WERI-Rb-1 (cell line): ENCODE data around the gene LRGUK.

Source experiments
- DNase-seq: peaks from one replicate; pipeline ENCODE4 v3.0.0-alpha.2; 2020
- H3K27ac ChIP-seq: fragments of 250-450 bp; sonication (Bioruptor Pico); 2 replicates; pipeline ENCODE4 v1.5.1; 2020; ENCODE audit warnings: mild to moderate bottlenecking, moderate library complexity
- H3K27me3 ChIP-seq: fragments of 250-450 bp; sonication (Bioruptor Pico); 2 replicates; pipeline ENCODE4 v1.5.1; 2021; ENCODE audit warnings: mild to moderate bottlenecking, low read depth, moderate library complexity; ENCODE audit not compliant: insufficient read depth, severe bottlenecking
- H3K36me3 ChIP-seq: fragments of 250-450 bp; sonication (Bioruptor Pico); 2 replicates; pipeline ENCODE4 v1.5.1; 2020; ENCODE audit warnings: mild to moderate bottlenecking, moderate library complexity
- H3K4me3 ChIP-seq: 2 replicates; pipeline ENCODE4 v1.5.1; 2011; ENCODE audit warnings: low read depth, mild to moderate bottlenecking, control low read depth, low read length
- H3K9me3 ChIP-seq: fragments of 250-450 bp; sonication (Bioruptor Pico); 2 replicates; pipeline ENCODE4 v1.5.1; 2021; ENCODE audit warnings: mild to moderate bottlenecking, moderate library complexity; ENCODE audit not compliant: severe bottlenecking
- TF ChIP-seq, protein P1 (sequence below): IDR thresholded peaks from 2 replicates; pipeline ENCODE4 v1.5.1; 2011; ENCODE audit warnings: low read depth, mild to moderate bottlenecking, control low read depth, inconsistent platforms, low read length

LRGUK gene

DNA sequence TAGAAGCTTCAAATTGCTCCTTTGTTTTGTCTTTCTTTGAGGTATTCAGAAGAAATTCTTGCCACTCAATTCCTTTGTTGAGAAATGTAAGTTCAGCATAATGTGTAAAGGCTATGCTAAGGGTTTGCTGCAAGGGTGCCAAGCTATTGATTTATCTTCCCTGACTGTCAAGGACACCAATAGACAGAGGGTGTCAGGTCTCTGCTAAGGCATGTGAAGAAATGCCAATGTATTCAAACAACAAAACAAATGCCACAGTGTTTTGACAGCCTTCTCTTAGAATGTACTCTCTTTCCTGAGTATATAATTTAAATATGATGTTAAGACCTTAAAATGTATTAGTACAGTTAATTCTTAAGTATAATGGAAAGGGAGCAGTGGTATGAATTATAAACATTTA is 62.4 kb downstream of the LRGUK start:
- Histone ChIP-seq H3K27me3 (no peaks in the 10 kb centered on the region), H3K9me3 (no peaks in the 10 kb centered on the region), H3K27ac (no peak overlapping the region), H3K36me3 (no peaks in the 10 kb centered on the region), H3K4me3 (no peak overlapping the region)
- TF ChIP-seq, protein P1, sequence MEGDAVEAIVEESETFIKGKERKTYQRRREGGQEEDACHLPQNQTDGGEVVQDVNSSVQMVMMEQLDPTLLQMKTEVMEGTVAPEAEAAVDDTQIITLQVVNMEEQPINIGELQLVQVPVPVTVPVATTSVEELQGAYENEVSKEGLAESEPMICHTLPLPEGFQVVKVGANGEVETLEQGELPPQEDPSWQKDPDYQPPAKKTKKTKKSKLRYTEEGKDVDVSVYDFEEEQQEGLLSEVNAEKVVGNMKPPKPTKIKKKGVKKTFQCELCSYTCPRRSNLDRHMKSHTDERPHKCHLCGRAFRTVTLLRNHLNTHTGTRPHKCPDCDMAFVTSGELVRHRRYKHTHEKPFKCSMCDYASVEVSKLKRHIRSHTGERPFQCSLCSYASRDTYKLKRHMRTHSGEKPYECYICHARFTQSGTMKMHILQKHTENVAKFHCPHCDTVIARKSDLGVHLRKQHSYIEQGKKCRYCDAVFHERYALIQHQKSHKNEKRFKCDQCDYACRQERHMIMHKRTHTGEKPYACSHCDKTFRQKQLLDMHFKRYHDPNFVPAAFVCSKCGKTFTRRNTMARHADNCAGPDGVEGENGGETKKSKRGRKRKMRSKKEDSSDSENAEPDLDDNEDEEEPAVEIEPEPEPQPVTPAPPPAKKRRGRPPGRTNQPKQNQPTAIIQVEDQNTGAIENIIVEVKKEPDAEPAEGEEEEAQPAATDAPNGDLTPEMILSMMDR, result no peak
- no peak for DNase-seq

DNA sequence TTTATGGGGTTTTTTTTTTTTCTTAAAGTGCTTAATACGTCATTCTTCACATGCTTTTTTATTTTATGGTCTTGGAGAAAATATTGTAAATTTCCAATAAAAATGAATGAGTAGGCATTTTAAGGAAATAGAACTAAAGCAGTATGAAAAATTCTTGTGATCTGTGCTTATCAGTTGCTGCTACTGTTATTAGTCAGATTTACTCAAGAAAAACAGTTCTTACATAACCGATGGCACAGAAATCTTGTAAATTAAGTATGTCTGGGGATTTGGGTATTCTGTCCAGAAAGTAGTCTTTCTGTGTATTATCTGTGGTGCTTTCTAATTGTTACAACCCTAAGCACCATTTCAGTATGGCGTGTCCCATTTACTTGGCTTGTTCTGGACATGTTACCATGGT is 64.7 kb downstream of the LRGUK start:
- TF ChIP-seq, protein P1, result no peak
- Histone ChIP-seq H3K27me3 (no peaks in the 10 kb centered on the region), H3K4me3 (no peak overlapping the region), H3K9me3 (no peaks in the 10 kb centered on the region), H3K27ac (no peak overlapping the region), H3K36me3 (no peaks in the 10 kb centered on the region)
- DNase-seq, result no peak

DNA sequence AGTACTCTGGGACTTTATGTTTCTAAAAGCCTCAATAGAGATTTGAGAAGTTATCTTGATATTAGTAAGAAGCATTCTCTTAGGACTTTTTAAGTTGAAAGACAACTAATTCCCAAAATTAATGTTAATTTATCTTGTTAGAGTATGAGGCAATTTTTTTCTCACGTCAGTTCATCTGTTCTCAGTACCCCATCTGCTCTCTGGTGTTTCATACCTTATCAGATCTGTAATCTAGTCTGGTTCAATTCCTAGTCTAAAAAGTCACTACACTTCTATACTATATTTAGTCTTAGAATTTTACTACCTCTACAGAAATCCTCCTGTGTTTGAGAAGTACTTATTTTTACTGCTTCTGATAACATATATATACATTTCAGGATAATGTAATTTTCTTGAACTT is 66.1 kb downstream of the LRGUK start:
- Histone ChIP-seq H3K4me3 (no peak overlapping the region), H3K27ac (no peak overlapping the region), H3K9me3 (no peaks in the 10 kb centered on the region), H3K36me3 (no peaks in the 10 kb centered on the region), H3K27me3 (no peaks in the 10 kb centered on the region)
- no peak for DNase-seq
- TF ChIP-seq, protein P1, result no peak

DNA sequence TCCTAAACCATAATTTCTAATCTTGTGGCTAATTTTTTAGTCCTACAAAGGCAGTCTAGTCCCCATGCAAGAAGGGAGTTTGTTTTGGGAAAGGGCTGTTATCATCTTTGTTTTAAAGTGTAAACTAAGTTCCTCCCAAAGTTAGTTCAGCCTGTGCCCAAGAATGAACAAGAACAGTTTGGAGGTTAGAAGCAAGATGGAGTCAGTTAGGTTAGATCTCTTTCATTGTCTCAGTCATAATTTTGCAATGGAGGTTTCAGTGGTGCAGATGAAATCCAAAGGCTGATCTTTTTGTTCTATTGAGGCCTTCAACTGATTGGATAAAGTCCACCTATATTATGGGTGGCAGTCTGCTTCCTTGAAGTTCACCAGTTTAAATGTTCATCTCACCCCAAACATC is 68.1 kb downstream of the LRGUK start:
- Histone ChIP-seq H3K36me3 (no peaks in the 10 kb centered on the region), H3K9me3 (no peaks in the 10 kb centered on the region), H3K4me3 (no peak overlapping the region), H3K27me3 (no peaks in the 10 kb centered on the region), H3K27ac (no peak overlapping the region)
- TF ChIP-seq, protein P1, result no peak
- no peak for DNase-seq

DNA sequence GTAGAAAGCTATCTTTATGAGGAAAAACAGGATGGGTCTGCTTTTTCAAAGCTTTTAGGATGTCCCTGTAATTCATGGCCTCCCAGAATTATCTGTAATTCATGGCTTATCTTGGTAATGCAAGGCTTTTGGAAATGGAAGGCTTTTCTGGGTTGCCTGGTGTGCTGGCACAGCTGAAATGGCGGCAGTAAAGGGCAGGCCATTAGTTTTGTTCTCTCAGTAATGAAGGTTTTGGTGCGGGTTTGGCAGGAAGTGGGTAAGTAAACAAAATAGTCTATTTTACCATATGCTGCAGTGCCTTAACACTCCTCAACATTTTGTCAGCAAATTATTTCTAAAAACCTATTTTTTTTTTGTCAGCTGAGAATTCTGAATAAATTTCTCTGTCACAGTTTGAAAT is 69.3 kb downstream of the LRGUK start:
- no peaks in the 10 kb centered on the region for H3K36me3 ChIP-seq
- H3K27me3 ChIP-seq, result no peaks in the 10 kb centered on the region
- no peak overlapping the region for H3K4me3 ChIP-seq
- H3K9me3 ChIP-seq, result no peaks in the 10 kb centered on the region
- TF ChIP-seq, protein P1, result no peak
- no peak overlapping the region for H3K27ac ChIP-seq
- DNase-seq, result no peak

DNA sequence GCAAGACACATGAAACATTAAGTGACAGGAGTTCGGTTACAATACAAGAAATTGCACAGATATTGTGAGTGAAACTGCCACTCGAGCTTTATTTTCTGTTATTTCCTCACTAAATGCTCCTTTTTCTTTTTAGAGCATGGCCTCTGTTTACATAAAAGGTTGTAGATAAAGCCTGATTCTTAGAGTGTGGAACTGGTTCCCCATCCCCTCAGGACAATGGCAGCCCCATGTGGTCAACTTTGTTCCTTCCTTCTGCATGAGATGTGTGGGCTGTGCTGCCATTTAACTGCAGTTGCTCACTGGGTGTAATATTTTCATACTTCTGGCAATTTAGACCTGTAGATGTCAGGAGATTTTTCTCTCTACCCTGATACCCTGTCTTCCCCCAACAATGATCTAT is 70.2 kb downstream of the LRGUK start:
- H3K4me3 ChIP-seq, result no peak overlapping the region
- DNase-seq, result no peak
- H3K36me3 ChIP-seq, result no peaks in the 10 kb centered on the region
- no peak overlapping the region for H3K27ac ChIP-seq
- TF ChIP-seq, protein P1, result no peak
- H3K9me3 ChIP-seq, result no peaks in the 10 kb centered on the region
- no peaks in the 10 kb centered on the region for H3K27me3 ChIP-seq
